ENCODE results near the gene GALNT6.

DNA sequence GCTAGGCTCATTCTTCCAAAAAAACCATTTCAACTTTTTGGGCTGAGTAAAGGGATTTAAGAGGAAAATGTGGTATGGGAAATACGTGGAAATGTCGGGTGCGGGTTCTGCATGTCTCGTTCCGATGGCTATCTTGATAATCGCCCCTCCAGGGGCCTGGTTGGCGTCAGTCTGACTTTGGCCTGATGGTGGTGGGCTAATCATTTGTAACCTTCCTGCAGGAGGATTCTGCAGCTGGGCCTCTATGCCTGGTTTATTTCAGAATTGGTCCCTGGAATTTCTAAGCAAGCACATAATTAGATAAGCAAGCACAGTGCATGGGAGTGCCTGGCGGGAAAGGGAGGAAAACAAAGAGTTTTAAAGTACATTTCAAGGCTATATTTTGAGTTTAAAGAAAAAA is 18.6 kb upstream of the GALNT6 start:
- TF ChIP-seq, protein P1, sequence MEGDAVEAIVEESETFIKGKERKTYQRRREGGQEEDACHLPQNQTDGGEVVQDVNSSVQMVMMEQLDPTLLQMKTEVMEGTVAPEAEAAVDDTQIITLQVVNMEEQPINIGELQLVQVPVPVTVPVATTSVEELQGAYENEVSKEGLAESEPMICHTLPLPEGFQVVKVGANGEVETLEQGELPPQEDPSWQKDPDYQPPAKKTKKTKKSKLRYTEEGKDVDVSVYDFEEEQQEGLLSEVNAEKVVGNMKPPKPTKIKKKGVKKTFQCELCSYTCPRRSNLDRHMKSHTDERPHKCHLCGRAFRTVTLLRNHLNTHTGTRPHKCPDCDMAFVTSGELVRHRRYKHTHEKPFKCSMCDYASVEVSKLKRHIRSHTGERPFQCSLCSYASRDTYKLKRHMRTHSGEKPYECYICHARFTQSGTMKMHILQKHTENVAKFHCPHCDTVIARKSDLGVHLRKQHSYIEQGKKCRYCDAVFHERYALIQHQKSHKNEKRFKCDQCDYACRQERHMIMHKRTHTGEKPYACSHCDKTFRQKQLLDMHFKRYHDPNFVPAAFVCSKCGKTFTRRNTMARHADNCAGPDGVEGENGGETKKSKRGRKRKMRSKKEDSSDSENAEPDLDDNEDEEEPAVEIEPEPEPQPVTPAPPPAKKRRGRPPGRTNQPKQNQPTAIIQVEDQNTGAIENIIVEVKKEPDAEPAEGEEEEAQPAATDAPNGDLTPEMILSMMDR (IDR thresholded peaks at IDR 0.05): no peak
- no peak for TF ChIP-seq TCF7L2 (IDR thresholded peaks at IDR 0.05; ENCODE audit: low read depth, low read length)

Measured in Panc1 (cell line).